Endothelial cell of umbilical vein (primary cell): ENCODE data around the gene LOXL1. TPM values are rescaled to one million over a fixed set of nuclear protein-coding genes. Genes with fewer than 3 reads are reported as not detected.

ENCODE experiments used
- BruUV-seq: library from RNA; stranded (reverse); fragments of 400-500 nt; replicated peaks from 2 replicates; lab custom pipeline; 2021; lab: Mats Ljungman, UMichigan
- CTCF ChIA-PET: fragments of 300-600, 350-600 bp; sonication (Branson Sonifier 250); formaldehyde crosslinking; loops from one replicate; lab custom pipeline; 2021; ENCODE audit warnings: antibody characterized with exemption, inconsistent platforms; lab: Charles Lee
- POLR2A ChIA-PET: fragments of 300-600, 350-600 bp; sonication (Branson Sonifier 250); formaldehyde crosslinking; loops from one replicate; lab custom pipeline; 2021; ENCODE audit warnings: antibody characterized with exemption, inconsistent platforms; lab: Charles Lee
- DNase-seq: peaks from one replicate; pipeline ENCODE4 v3.0.0-alpha.2; 2011; ENCODE audit warnings: low read depth, low spot score
- FAIRE-seq: peaks from 2 replicates; lab custom pipeline; 2011; peaks lifted over from hg19 to GRCh38; lab: Jason Lieb, UNC
- H2AFZ ChIP-seq: 2 replicates; pipeline ENCODE4 v1.6.0; 2012; ENCODE audit warnings: low read depth, low read length, control low read depth, inconsistent platforms
- H3K27ac ChIP-seq: 2 replicates; pipeline ENCODE4 v1.5.1; 2011; ENCODE audit warnings: low read depth, mild to moderate bottlenecking, control low read depth, low read length, moderate library complexity; ENCODE audit not compliant: insufficient read depth
- H3K27me3 ChIP-seq, 2 experiments: 2 replicates each; pipeline versions ENCODE4 v1.6.0 to v1.6.1; 2011; ENCODE audit warnings: low read length in 2 of 2, mixed read lengths in 1 of 2; ENCODE audit not compliant: control insufficient read depth in 2 of 2, insufficient read depth in 2 of 2
- H3K36me3 ChIP-seq, 2 experiments: 2 replicates in 1 of 2; 3 replicates in 1 of 2; pipeline ENCODE4 v1.5.1; 2011; ENCODE audit warnings: low read length in 2 of 2, mild to moderate bottlenecking in 1 of 2, moderate library complexity in 1 of 2; ENCODE audit not compliant: control insufficient read depth in 2 of 2, insufficient read depth in 2 of 2; ENCODE audit errors: extremely low read depth in 1 of 2
- H3K4me1 ChIP-seq: 3 replicates; pipeline ENCODE4 v1.5.1; 2011; ENCODE audit warnings: mild to moderate bottlenecking, low read length; ENCODE audit not compliant: control insufficient read depth, insufficient read depth; ENCODE audit errors: extremely low read depth
- H3K4me2 ChIP-seq: 2 replicates; pipeline ENCODE4 v1.6.1; 2011; ENCODE audit warnings: low read length, control low read depth, mixed read lengths; ENCODE audit not compliant: insufficient read depth
- H3K4me3 ChIP-seq, 3 experiments: fragments of 200-600 bp in 1 of 3; sonication (generic), shearing (Covaris generic) in 1 of 3; replicated peaks in 1 of 3; 2 replicates each; pipeline ENCODE4 v1.5.1; 2011 to 2016; ENCODE audit warnings: control low read depth in 3 of 3, low read length in 3 of 3, mild to moderate bottlenecking in 2 of 3, inconsistent platforms in 1 of 3, low read depth in 1 of 3, moderate library complexity in 1 of 3; ENCODE audit not compliant: insufficient read depth in 1 of 3
- H3K79me2 ChIP-seq: 2 replicates; pipeline ENCODE4 v1.6.0; 2012; ENCODE audit warnings: low read length, inconsistent platforms; ENCODE audit not compliant: control insufficient read depth, insufficient read depth
- H3K9ac ChIP-seq: replicated peaks from 2 replicates; pipeline ENCODE3; 2011; ENCODE audit warnings: low read length, control low read depth; ENCODE audit not compliant: insufficient read depth; ENCODE audit errors: extremely low read depth
- H3K9me1 ChIP-seq: replicated peaks from 3 replicates; pipeline ENCODE4 v1.6.0; 2011; ENCODE audit warnings: mild to moderate bottlenecking, low read length; ENCODE audit not compliant: control insufficient read depth, insufficient read depth; ENCODE audit errors: extremely low read depth
- H3K9me3 ChIP-seq: replicated peaks from 2 replicates; pipeline ENCODE4 v1.5.1; 2012; ENCODE audit warnings: low read length, inconsistent platforms; ENCODE audit not compliant: control insufficient read depth, insufficient read depth
- H4K20me1 ChIP-seq: replicated peaks from 2 replicates; pipeline ENCODE3; 2011; ENCODE audit warnings: mild to moderate bottlenecking, low read length; ENCODE audit not compliant: control insufficient read depth, insufficient read depth; ENCODE audit errors: extremely low read depth
- EZH2 ChIP-seq: IDR thresholded peaks from 2 replicates; pipeline ENCODE4 v1.6.1; 2012; ENCODE audit warnings: borderline replicate concordance, low read depth, mild to moderate bottlenecking, moderate library complexity, low read length, inconsistent platforms; ENCODE audit not compliant: severe bottlenecking
- FOS ChIP-seq: IDR thresholded peaks from 2 replicates; pipeline ENCODE4 v1.6.1; 2011; ENCODE audit warnings: mild to moderate bottlenecking, low read length, moderate library complexity, borderline replicate concordance; ENCODE audit not compliant: insufficient read depth
- GATA2 ChIP-seq: IDR thresholded peaks from 2 replicates; pipeline ENCODE4 v1.7.0; 2011; ENCODE audit warnings: low read depth, mild to moderate bottlenecking, moderate library complexity, mixed read lengths, low read length; ENCODE audit not compliant: insufficient read length, insufficient read depth
- JUN ChIP-seq: IDR thresholded peaks from 2 replicates; pipeline ENCODE4 v1.6.1; 2011; ENCODE audit warnings: borderline replicate concordance, low read depth; ENCODE audit not compliant: insufficient read length, insufficient read depth
- MYC ChIP-seq: IDR thresholded peaks from one replicate; pipeline ENCODE4 v1.6.1; 2011; ENCODE audit warnings: mild to moderate bottlenecking, low read depth, low read length
- POLR2A ChIP-seq: IDR thresholded peaks from 2 replicates; pipeline ENCODE4 v1.6.1; 2012; ENCODE audit warnings: low read depth, mild to moderate bottlenecking, control low read depth, low read length
- POLR2AphosphoS5 ChIP-seq: IDR thresholded peaks from 2 replicates; pipeline ENCODE4 v1.6.1; 2012; ENCODE audit warnings: low read depth, mild to moderate bottlenecking, control low read depth, low read length, moderate library complexity; ENCODE audit not compliant: insufficient read depth
- dilution Hi-C: fragments of 300-500 bp; cut with MboI; formaldehyde crosslinking; loops from one replicate; pipeline ENCODE4 v1.15.0; 2019; ENCODE audit warnings: low sequenced_read_pairs; ENCODE audit not compliant: extremely low pct_ligation_motif_present
- intact Hi-C: fragments of 100-400 bp; cut with micrococcal nuclease; formaldehyde crosslinking; loops from one replicate; pipeline ENCODE4 v1.10.0; 2022
- polyA plus RNA-seq, 4 experiments: library from polyadenylated mRNA; depleted of rRNA in 3 of 4; stranded (reverse) in 3 of 4; unstranded in 1 of 4; fragments of >200 nt; gene quantifications; 2 replicates each; pipeline versions ENCODE4 v1.2.1 to v1.2.3, GENCODE V29; 2011 to 2012; ENCODE audit warnings: missing spikeins in 1 of 4
- total RNA-seq: library from RNA; stranded (reverse); gene quantifications from 2 replicates; pipeline ENCODE4 v1.2.3, GENCODE V29; 2021
- TF ChIP-seq, protein P1 (sequence below): IDR thresholded peaks from 2 replicates; pipeline ENCODE4 v1.6.1; 2011; ENCODE audit not compliant: insufficient read depth, insufficient read length
- TF ChIP-seq, protein P2 (sequence below), 2 donors: IDR thresholded peaks; 1 replicate in 1 of 2; 2 replicates in 1 of 2; pipeline ENCODE4 v1.5.1; 2011; ENCODE audit warnings: low read length in 2 of 2, mild to moderate bottlenecking in 2 of 2, moderate library complexity in 2 of 2, control low read depth in 1 of 2, inconsistent platforms in 1 of 2, low read depth in 1 of 2; ENCODE audit not compliant: insufficient read depth in 1 of 2; ENCODE audit errors: extremely low read depth in 1 of 2

LOXL1 gene
- total and polyA plus RNA-seq, 2 donors (not counting 3 experiments of a cell fraction or from before 2014, with no cell fraction given): 5.2 to 14.4 TPM

DNA sequence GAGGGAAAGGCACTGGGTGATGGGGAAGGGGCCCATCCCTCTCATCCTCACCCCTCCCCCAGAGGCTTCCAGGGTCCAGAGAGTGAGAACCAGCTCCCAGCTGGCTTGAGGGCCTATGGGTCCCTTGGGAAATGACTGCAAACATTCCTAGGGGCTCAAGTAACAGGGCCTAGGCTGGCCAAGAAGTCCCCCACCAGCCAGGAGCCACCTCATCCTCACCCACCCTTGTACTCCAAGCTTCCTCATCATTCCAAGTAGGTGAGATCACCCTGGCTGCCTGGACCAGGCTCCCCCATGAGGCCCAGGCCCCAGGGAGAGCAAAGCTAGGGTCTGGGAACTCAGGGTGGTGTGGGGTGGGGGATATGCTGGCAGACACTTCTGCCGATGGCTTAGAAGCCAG lies 14.8 kb downstream of the LOXL1 start:
- no peak overlapping the region for H3K27ac ChIP-seq
- DNase-seq: no peak
- no peaks in the 10 kb centered on the region for H4K20me1 ChIP-seq
- CTCF ChIA-PET: interaction anchor here (1.0 to 1.3 kb wide), 2 partner anchors 10 to 23 kb away, joined by 4 to 6 read pairs; no protein-coding TSS in a partner anchor
- no peak overlapping the region for H3K4me2 ChIP-seq
- no peak overlapping the region for H3K4me3 ChIP-seq
- no peak overlapping the region for H3K9ac ChIP-seq
- intact Hi-C loops: no loop called here
- H3K9me1 ChIP-seq: no peaks in the 10 kb centered on the region
- BruUV-seq: no TSS peak
- H3K4me1 ChIP-seq: peaks cover 8% of the 10 kb centered on the region
- H3K9me3 ChIP-seq: no peaks in the 10 kb centered on the region
- POLR2A ChIA-PET: no interaction called here
- no peak for TF ChIP-seq POLR2AphosphoS5
- TF ChIP-seq, protein P1, sequence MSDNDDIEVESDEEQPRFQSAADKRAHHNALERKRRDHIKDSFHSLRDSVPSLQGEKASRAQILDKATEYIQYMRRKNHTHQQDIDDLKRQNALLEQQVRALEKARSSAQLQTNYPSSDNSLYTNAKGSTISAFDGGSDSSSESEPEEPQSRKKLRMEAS: no peak
- TF ChIP-seq MYC: no peak
- no peak for TF ChIP-seq GATA2
- TF ChIP-seq JUN: no peak
- TF ChIP-seq POLR2A: no peak
- no peak for TF ChIP-seq EZH2
- H2AFZ ChIP-seq: no peak overlapping the region
- no peaks in the 10 kb centered on the region for H3K79me2 ChIP-seq
- H3K36me3 ChIP-seq: no peaks in the 10 kb centered on the region
- no peak for FAIRE-seq
- dilution Hi-C loops: no loop called here
- H3K27me3 ChIP-seq: no peaks in the 10 kb centered on the region

DNA sequence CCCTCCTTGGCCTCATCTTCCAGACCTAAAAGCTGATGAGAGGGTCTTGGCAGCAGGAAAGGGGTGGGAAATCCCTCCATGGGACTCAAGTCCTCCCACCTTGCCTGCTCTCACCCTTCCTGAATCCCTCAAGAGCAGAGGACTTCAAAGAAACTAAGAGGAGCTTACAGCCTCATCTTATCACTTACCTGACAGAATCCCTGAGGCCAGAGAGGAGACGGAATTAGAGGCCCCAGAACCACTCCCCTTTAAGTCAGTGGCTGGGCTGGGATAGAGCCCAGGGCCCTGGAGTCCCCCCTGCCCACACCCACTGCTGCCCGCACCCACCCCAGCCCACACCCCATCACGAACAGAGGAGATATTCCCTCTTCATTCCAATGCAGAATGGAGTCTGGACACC lies 15.2 kb downstream of the LOXL1 start:
- ChIA-PET CTCF (interaction anchor here (1.3 kb wide), 1 partner anchor 10 kb away, joined by 6 read pairs; no protein-coding TSS in a partner anchor), POLR2A (no interaction called here)
- no TSS peak for BruUV-seq
- H2AFZ ChIP-seq: no peak overlapping the region
- H3K9me3 ChIP-seq: no peaks in the 10 kb centered on the region
- no peak for FAIRE-seq
- H3K27ac ChIP-seq: no peak overlapping the region
- H4K20me1 ChIP-seq: no peaks in the 10 kb centered on the region
- no peak overlapping the region for H3K4me2 ChIP-seq
- TF ChIP-seq POLR2AphosphoS5: no peak
- no peak for TF ChIP-seq POLR2A
- no peak for TF ChIP-seq FOS
- TF ChIP-seq MYC: no peak
- TF ChIP-seq, protein P2, sequence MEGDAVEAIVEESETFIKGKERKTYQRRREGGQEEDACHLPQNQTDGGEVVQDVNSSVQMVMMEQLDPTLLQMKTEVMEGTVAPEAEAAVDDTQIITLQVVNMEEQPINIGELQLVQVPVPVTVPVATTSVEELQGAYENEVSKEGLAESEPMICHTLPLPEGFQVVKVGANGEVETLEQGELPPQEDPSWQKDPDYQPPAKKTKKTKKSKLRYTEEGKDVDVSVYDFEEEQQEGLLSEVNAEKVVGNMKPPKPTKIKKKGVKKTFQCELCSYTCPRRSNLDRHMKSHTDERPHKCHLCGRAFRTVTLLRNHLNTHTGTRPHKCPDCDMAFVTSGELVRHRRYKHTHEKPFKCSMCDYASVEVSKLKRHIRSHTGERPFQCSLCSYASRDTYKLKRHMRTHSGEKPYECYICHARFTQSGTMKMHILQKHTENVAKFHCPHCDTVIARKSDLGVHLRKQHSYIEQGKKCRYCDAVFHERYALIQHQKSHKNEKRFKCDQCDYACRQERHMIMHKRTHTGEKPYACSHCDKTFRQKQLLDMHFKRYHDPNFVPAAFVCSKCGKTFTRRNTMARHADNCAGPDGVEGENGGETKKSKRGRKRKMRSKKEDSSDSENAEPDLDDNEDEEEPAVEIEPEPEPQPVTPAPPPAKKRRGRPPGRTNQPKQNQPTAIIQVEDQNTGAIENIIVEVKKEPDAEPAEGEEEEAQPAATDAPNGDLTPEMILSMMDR (IDR thresholded peaks at IDR 0.05; ENCODE audit: extremely low read depth in 1 of 2, insufficient read depth in 1 of 2, low read depth in 1 of 2, low read length in 2 of 2): no peak
- TF ChIP-seq EZH2: no peak
- TF ChIP-seq, protein P1: no peak
- TF ChIP-seq GATA2: no peak
- no peak for TF ChIP-seq JUN
- no peaks in the 10 kb centered on the region for H3K36me3 ChIP-seq
- H3K27me3 ChIP-seq: no peaks in the 10 kb centered on the region
- no peak overlapping the region for H3K9ac ChIP-seq
- intact Hi-C loops: no loop called here
- dilution Hi-C loops: no loop called here
- H3K4me1 ChIP-seq: peaks cover 4% of the 10 kb centered on the region
- H3K9me1 ChIP-seq: no peaks in the 10 kb centered on the region
- no peak for DNase-seq
- no peaks in the 10 kb centered on the region for H3K79me2 ChIP-seq
- no peak overlapping the region for H3K4me3 ChIP-seq
